Caco-2 (cell line): Measurements from ENCODE around the gene MINDY3. TPM values are rescaled to one million over a fixed set of nuclear protein-coding genes. Genes with fewer than 3 reads are reported as not detected.
"Not testable (repeated sequence)": the region's sequence is repeated elsewhere in the genome, so short reads cannot be mapped to it uniquely, and the experiment has no call there.

Source experiments
- BruUV-seq: library from RNA; stranded (reverse); fragments of 400-500 nt; replicated peaks from 2 replicates; lab custom pipeline; 2021; lab: Mats Ljungman, UMichigan
- CTCF ChIA-PET: fragments of 300-600 bp; sonication (Branson Sonifier 250); formaldehyde crosslinking; loops from one replicate; lab custom pipeline; 2022; ENCODE audit warnings: antibody characterized with exemption; lab: Charles Lee
- POLR2A ChIA-PET: fragments of 300-600 bp; sonication (Branson Sonifier 250); formaldehyde crosslinking; loops from one replicate; lab custom pipeline; 2022; ENCODE audit warnings: antibody characterized with exemption; lab: Charles Lee
- DNase-seq, 2 experiments: peaks; one replicate each; pipeline versions ENCODE4 v3.0.0 to v3.0.0-alpha.2; 2020 to 2022
- H3K27me3 ChIP-seq: replicated peaks from 2 replicates; pipeline ENCODE4 v1.6.0; 2011; ENCODE audit warnings: low read length; ENCODE audit not compliant: control insufficient read depth, insufficient read depth
- H3K36me3 ChIP-seq: 2 replicates; pipeline ENCODE4 v1.5.1; 2011; ENCODE audit warnings: low read length; ENCODE audit not compliant: control insufficient read depth, insufficient read depth
- H3K4me1 ChIP-seq: fragments of 250-450 bp; sonication (Bioruptor Pico); 2 replicates; pipeline ENCODE4 v1.5.1; 2020; ENCODE audit warnings: mild to moderate bottlenecking
- H3K4me3 ChIP-seq: 2 replicates; pipeline ENCODE4 v1.5.1; 2011; ENCODE audit warnings: low read depth, mild to moderate bottlenecking, control low read depth, low read length
- H3K9me3 ChIP-seq: fragments of 250-450 bp; sonication (Bioruptor Pico); 2 replicates; pipeline ENCODE4 v1.5.1; 2020; ENCODE audit warnings: mild to moderate bottlenecking, moderate library complexity
- H3K27ac Mint-ChIP-seq: one replicate; pipeline ENCODE4 v1.8.0; 2022; ENCODE audit warnings: mixed read lengths; ENCODE audit not compliant: unreplicated experiment
- H3K27me3 Mint-ChIP-seq: one replicate; pipeline ENCODE4 v1.8.0; 2022; ENCODE audit warnings: mixed read lengths; ENCODE audit not compliant: insufficient read depth, unreplicated experiment
- H3K36me3 Mint-ChIP-seq: one replicate; pipeline ENCODE4 v1.8.0; 2022; ENCODE audit warnings: mild to moderate bottlenecking, mixed read lengths; ENCODE audit not compliant: insufficient read depth, unreplicated experiment
- H3K4me1 Mint-ChIP-seq: one replicate; pipeline ENCODE4 v1.8.0; 2022; ENCODE audit warnings: low read depth, mixed read lengths; ENCODE audit not compliant: unreplicated experiment
- H3K4me3 Mint-ChIP-seq: one replicate; pipeline ENCODE4 v1.8.0; 2022; ENCODE audit warnings: mild to moderate bottlenecking, moderate library complexity, mixed read lengths; ENCODE audit not compliant: unreplicated experiment
- H3K9me3 Mint-ChIP-seq: one replicate; pipeline ENCODE4 v1.8.0; 2022; ENCODE audit warnings: mixed read lengths; ENCODE audit not compliant: unreplicated experiment
- CTCF ChIP-seq, 2 experiments: fragments of 200-600 bp in 1 of 2; IDR thresholded peaks; 1 replicate in 1 of 2; 2 replicates in 1 of 2; pipeline versions ENCODE4 v1.5.1 to v1.8.0; 2011 to 2022; ENCODE audit warnings: antibody characterized with exemption in 1 of 2, control low read depth in 1 of 2, inconsistent platforms in 1 of 2, low read depth in 1 of 2, low read length in 1 of 2, mild to moderate bottlenecking in 1 of 2, moderate library complexity in 1 of 2; ENCODE audit not compliant: insufficient read depth in 1 of 2, severe bottlenecking in 1 of 2, unreplicated experiment in 1 of 2
- intact Hi-C: fragments of 100-400 bp; cut with micrococcal nuclease; formaldehyde crosslinking; loops from one replicate; pipeline ENCODE4 v1.10.0; 2022; ENCODE audit not compliant: unreplicated experiment
- total RNA-seq: library from RNA; stranded (reverse); gene quantifications from 2 replicates; pipeline ENCODE4 v1.2.3, GENCODE V29; 2022

Gene MINDY3
- total RNA-seq, 1 experiment from 2014 or later: 25.9 TPM

DNA sequence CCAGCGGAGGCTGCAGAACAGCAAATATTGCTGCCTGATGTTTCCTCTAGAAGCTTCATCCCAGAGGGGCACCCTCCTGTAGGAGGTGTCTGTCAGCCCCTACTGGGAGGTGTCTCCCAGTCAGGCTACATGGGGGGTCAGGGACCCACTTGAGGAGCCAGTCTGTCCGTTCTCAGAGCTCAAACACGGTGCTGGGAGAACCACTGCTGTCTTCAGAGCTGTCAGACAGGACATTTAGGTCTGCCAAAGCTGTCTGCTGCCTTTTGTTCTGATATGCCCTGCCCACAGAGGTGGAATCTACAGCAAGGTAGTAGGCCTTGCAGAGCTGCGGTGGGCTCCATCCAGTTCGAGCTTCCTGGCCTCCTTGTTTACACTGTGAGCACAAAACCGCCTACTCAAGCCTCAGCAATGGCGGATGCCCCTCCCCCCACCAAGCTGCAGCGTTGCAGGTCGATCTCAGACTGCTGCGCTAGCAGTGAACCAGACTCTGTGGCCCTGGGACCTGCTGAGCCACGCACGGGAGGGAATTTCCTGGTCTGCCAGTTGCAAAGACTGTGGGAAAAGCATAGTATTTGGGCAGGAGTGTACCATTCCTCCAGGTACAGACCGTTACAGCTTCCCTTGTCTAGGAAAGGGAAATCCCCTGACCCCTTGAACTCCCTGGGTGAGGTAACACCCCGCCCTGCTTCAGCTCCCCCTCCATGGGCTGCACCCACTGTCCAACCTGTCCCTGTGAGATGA is 17.7 kb upstream of the MINDY3 start:
- no peaks in the 10 kb centered on the region for H3K9me3 Mint-ChIP-seq
- TF ChIP-seq CTCF (IDR thresholded peaks at IDR 0.05; ENCODE audit: insufficient read depth in 1 of 2, low read depth in 1 of 2, low read length in 1 of 2, severe bottlenecking in 1 of 2, unreplicated experiment in 1 of 2): no peak
- H3K4me1 Mint-ChIP-seq: no peaks in the 10 kb centered on the region
- no peaks in the 10 kb centered on the region for H3K9me3 ChIP-seq
- H3K27ac Mint-ChIP-seq: no peak overlapping the region
- peaks cover 20% of the 10 kb centered on the region for H3K27me3 Mint-ChIP-seq
- no peak overlapping the region for H3K4me3 Mint-ChIP-seq
- intact Hi-C loops: no loop called here
- no peaks in the 10 kb centered on the region for H3K4me1 ChIP-seq
- BruUV-seq: no TSS peak
- ChIA-PET CTCF (interaction anchor here (0.7 kb wide), 1 partner anchor 15 kb away, joined by 4 read pairs; no protein-coding TSS in a partner anchor), POLR2A (no interaction called here)
- H3K27me3 ChIP-seq: no peaks in the 10 kb centered on the region
- H3K36me3 ChIP-seq: no peaks in the 10 kb centered on the region
- DNase-seq: peak; percentile 19 to 44
- H3K36me3 Mint-ChIP-seq: no peaks in the 10 kb centered on the region
- H3K4me3 ChIP-seq: no peak overlapping the region

GRCh38 chr10:15876274-15876673 is 16.0 kb upstream of the MINDY3 start:
- H3K4me3 Mint-ChIP-seq, H3K4me1 Mint-ChIP-seq, H3K27ac Mint-ChIP-seq, H3K4me1 ChIP-seq, H3K36me3 Mint-ChIP-seq, H3K4me3 ChIP-seq, intact Hi-C loops, CTCF ChIA-PET, POLR2A ChIA-PET, BruUV-seq, H3K9me3 ChIP-seq, DNase-seq, H3K27me3 ChIP-seq, H3K36me3 ChIP-seq, H3K9me3 Mint-ChIP-seq: not testable (repeated sequence)
- peaks cover 20% of the 10 kb centered on the region for H3K27me3 Mint-ChIP-seq

GRCh38 chr10:15872645-15873044 is 12.3 kb upstream of the MINDY3 start:
- peaks cover 26% of the 10 kb centered on the region for H3K27me3 Mint-ChIP-seq
- H3K4me3 Mint-ChIP-seq, H3K27me3 ChIP-seq, H3K36me3 ChIP-seq, H3K27ac Mint-ChIP-seq, POLR2A ChIA-PET, CTCF ChIA-PET, H3K4me1 Mint-ChIP-seq, H3K4me1 ChIP-seq, H3K4me3 ChIP-seq, H3K9me3 Mint-ChIP-seq, H3K36me3 Mint-ChIP-seq, intact Hi-C loops, BruUV-seq, DNase-seq, H3K9me3 ChIP-seq: not testable (repeated sequence)

- TF ChIP-seq CTCF (IDR thresholded peaks at IDR 0.05; ENCODE audit: insufficient read depth in 1 of 2, low read depth in 1 of 2, low read length in 1 of 2, severe bottlenecking in 1 of 2, unreplicated experiment in 1 of 2): no peak
- no TSS peak for BruUV-seq
- no peaks in the 10 kb centered on the region for H3K4me1 ChIP-seq
- DNase-seq: no peak
- peaks cover 5% of the 10 kb centered on the region for H3K4me1 Mint-ChIP-seq
- intact Hi-C loops: no loop called here
- POLR2A ChIA-PET: no interaction called here
- H3K27ac Mint-ChIP-seq: no peak overlapping the region
- H3K9me3 Mint-ChIP-seq: no peaks in the 10 kb centered on the region
- H3K4me3 Mint-ChIP-seq: no peak overlapping the region
- no peaks in the 10 kb centered on the region for H3K36me3 Mint-ChIP-seq
- H3K27me3 Mint-ChIP-seq: peaks cover 24% of the 10 kb centered on the region
- no peaks in the 10 kb centered on the region for H3K27me3 ChIP-seq
- no peaks in the 10 kb centered on the region for H3K36me3 ChIP-seq
- no peak overlapping the region for H3K4me3 ChIP-seq
- no peaks in the 10 kb centered on the region for H3K9me3 ChIP-seq
- CTCF ChIA-PET: no interaction called here
Measured at GRCh38 chr10:15871823-15872222, 11.5 kb upstream of the MINDY3 start.
